ENCODE data around the gene CYB561D1.

CYB561D1 gene

DNA sequence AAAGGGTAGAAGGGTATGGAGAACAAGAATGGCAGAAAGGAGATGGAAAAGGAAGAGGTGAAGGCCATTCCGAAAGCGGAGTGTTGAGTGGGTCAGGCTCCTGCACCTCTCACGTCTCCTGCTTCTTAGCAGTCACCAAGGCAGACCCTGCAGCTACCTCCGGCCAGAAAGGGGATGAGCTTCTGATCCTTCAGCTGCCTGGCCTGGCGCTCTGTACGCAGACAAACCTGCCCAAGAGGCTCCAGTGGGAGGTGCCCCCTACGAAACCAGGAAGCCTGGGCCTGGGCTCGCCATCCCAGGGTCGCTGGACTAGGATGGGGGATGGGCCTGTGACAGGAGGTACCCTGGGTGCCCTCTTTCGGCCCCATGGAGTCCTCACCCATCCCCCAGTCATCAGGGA is 48.8 kb downstream of the CYB561D1 start:
- no peaks in the 10 kb centered on the region; the same call in none of the 2 replicates for H3K27me3 ChIP-seq (ENCODE audit: insufficient read depth, low read length)
- no peaks in the 10 kb centered on the region for H3K79me2 ChIP-seq (ENCODE audit: insufficient read depth, low read length)
- TF ChIP-seq EZH2 (IDR thresholded peaks at IDR 0.05; ENCODE audit: borderline replicate concordance, low read length): no peak
- no peak overlapping the region for H3K4me2 ChIP-seq (ENCODE audit: low read length)
- H3K9ac ChIP-seq (ENCODE audit: low read length): no peak overlapping the region
- peaks cover 17% of the 10 kb centered on the region for H3K4me1 ChIP-seq (ENCODE audit: insufficient read depth, low read length, severe bottlenecking)
- no peaks in the 10 kb centered on the region for H4K20me1 ChIP-seq (ENCODE audit: insufficient read depth, low read length)
- no peaks in the 10 kb centered on the region for H3K36me3 ChIP-seq (ENCODE audit: insufficient read depth, low read length)
- H3K9me2 ChIP-seq (ENCODE audit: low read depth, low read length): no peaks in the 10 kb centered on the region
- H3K4me3 ChIP-seq (ENCODE audit: low read depth, low read length, poor library complexity, severe bottlenecking): no peak overlapping the region
- H2AFZ ChIP-seq (ENCODE audit: low read length): no peak overlapping the region
- H3F3A ChIP-seq (ENCODE audit: insufficient read depth, low read length): no peaks in the 10 kb centered on the region
- no peaks in the 10 kb centered on the region for H3K9me3 ChIP-seq (ENCODE audit: low read length)
- no peak overlapping the region for H3K27ac ChIP-seq (ENCODE audit: low read depth, low read length, poor library complexity, severe bottlenecking)

DNA sequence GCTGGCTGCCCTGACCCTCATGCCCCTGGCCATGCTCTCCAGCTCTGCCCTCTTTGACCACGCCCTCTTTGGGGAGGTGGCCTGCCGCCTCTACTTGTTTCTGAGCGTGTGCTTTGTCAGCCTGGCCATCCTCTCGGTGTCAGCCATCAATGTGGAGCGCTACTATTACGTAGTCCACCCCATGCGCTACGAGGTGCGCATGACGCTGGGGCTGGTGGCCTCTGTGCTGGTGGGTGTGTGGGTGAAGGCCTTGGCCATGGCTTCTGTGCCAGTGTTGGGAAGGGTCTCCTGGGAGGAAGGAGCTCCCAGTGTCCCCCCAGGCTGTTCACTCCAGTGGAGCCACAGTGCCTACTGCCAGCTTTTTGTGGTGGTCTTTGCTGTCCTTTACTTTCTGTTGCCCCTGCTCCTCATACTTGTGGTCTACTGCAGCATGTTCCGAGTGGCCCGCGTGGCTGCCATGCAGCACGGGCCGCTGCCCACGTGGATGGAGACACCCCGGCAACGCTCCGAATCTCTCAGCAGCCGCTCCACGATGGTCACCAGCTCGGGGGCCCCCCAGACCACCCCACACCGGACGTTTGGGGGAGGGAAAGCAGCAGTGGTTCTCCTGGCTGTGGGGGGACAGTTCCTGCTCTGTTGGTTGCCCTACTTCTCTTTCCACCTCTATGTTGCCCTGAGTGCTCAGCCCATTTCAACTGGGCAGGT is 49.5 kb downstream of the CYB561D1 start:
- H4K20me1 ChIP-seq (ENCODE audit: insufficient read depth, low read length): no peaks in the 10 kb centered on the region
- H3K4me1 ChIP-seq (ENCODE audit: insufficient read depth, low read length, severe bottlenecking): peaks cover 17% of the 10 kb centered on the region
- no peaks in the 10 kb centered on the region for H3F3A ChIP-seq (ENCODE audit: insufficient read depth, low read length)
- no peaks in the 10 kb centered on the region for H3K79me2 ChIP-seq (ENCODE audit: insufficient read depth, low read length)
- H3K9me3 ChIP-seq (ENCODE audit: low read length): no peaks in the 10 kb centered on the region
- H2AFZ ChIP-seq (ENCODE audit: low read length): no peak overlapping the region
- H3K9ac ChIP-seq (ENCODE audit: low read length): no peak overlapping the region
- no peaks in the 10 kb centered on the region for H3K36me3 ChIP-seq (ENCODE audit: insufficient read depth, low read length)
- H3K27me3 ChIP-seq (ENCODE audit: insufficient read depth, low read length): no peaks in the 10 kb centered on the region; the same call in none of the 2 replicates
- no peak overlapping the region for H3K4me2 ChIP-seq (ENCODE audit: low read length)
- H3K4me3 ChIP-seq (ENCODE audit: low read depth, low read length, poor library complexity, severe bottlenecking): no peak overlapping the region
- no peaks in the 10 kb centered on the region for H3K9me2 ChIP-seq (ENCODE audit: low read depth, low read length)
- H3K27ac ChIP-seq (ENCODE audit: low read depth, low read length, poor library complexity, severe bottlenecking): no peak overlapping the region
- no peak for TF ChIP-seq EZH2 (IDR thresholded peaks at IDR 0.05; ENCODE audit: borderline replicate concordance, low read length)
- TF ChIP-seq, protein P1, sequence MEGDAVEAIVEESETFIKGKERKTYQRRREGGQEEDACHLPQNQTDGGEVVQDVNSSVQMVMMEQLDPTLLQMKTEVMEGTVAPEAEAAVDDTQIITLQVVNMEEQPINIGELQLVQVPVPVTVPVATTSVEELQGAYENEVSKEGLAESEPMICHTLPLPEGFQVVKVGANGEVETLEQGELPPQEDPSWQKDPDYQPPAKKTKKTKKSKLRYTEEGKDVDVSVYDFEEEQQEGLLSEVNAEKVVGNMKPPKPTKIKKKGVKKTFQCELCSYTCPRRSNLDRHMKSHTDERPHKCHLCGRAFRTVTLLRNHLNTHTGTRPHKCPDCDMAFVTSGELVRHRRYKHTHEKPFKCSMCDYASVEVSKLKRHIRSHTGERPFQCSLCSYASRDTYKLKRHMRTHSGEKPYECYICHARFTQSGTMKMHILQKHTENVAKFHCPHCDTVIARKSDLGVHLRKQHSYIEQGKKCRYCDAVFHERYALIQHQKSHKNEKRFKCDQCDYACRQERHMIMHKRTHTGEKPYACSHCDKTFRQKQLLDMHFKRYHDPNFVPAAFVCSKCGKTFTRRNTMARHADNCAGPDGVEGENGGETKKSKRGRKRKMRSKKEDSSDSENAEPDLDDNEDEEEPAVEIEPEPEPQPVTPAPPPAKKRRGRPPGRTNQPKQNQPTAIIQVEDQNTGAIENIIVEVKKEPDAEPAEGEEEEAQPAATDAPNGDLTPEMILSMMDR (IDR thresholded peaks at IDR 0.05; ENCODE audit: low read length): no peak

DNA sequence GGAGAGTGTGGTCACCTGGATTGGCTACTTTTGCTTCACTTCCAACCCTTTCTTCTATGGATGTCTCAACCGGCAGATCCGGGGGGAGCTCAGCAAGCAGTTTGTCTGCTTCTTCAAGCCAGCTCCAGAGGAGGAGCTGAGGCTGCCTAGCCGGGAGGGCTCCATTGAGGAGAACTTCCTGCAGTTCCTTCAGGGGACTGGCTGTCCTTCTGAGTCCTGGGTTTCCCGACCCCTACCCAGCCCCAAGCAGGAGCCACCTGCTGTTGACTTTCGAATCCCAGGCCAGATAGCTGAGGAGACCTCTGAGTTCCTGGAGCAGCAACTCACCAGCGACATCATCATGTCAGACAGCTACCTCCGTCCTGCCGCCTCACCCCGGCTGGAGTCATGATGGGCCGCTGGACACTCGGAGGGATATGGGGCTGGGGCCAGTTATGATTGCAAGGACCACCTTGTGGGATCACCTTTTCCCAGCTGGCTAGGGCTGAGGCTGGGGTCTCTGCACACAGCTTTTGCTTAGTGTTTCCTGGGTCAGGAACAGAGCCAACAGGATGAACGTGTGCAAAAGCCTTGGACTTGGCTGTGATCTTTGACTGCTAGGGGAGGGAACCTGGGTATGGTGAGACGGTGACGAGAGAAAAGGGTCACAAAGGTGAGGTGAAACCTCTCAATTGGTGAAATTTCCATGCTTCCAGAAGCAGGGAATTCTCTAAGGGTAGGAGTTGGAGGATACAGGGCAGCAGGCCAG is 50.3 kb downstream of the CYB561D1 start:
- H2AFZ ChIP-seq (ENCODE audit: low read length): no peak overlapping the region
- no peaks in the 10 kb centered on the region for H3K9me2 ChIP-seq (ENCODE audit: low read depth, low read length)
- no peak overlapping the region for H3K4me3 ChIP-seq (ENCODE audit: low read depth, low read length, poor library complexity, severe bottlenecking)
- no peak overlapping the region for H3K4me2 ChIP-seq (ENCODE audit: low read length)
- TF ChIP-seq EZH2 (IDR thresholded peaks at IDR 0.05; ENCODE audit: borderline replicate concordance, low read length): no peak
- TF ChIP-seq, protein P1 (IDR thresholded peaks at IDR 0.05; ENCODE audit: low read length): no peak
- no peaks in the 10 kb centered on the region for H3K9me3 ChIP-seq (ENCODE audit: low read length)
- no peaks in the 10 kb centered on the region; the same call in none of the 2 replicates for H3K27me3 ChIP-seq (ENCODE audit: insufficient read depth, low read length)
- no peak overlapping the region for H3K27ac ChIP-seq (ENCODE audit: low read depth, low read length, poor library complexity, severe bottlenecking)
- H3K36me3 ChIP-seq (ENCODE audit: insufficient read depth, low read length): no peaks in the 10 kb centered on the region
- no peaks in the 10 kb centered on the region for H4K20me1 ChIP-seq (ENCODE audit: insufficient read depth, low read length)
- no peak overlapping the region for H3K9ac ChIP-seq (ENCODE audit: low read length)
- H3K79me2 ChIP-seq (ENCODE audit: insufficient read depth, low read length): peaks cover 7% of the 10 kb centered on the region
- H3F3A ChIP-seq (ENCODE audit: insufficient read depth, low read length): no peaks in the 10 kb centered on the region
- peaks cover 19% of the 10 kb centered on the region for H3K4me1 ChIP-seq (ENCODE audit: insufficient read depth, low read length, severe bottlenecking)
